Measurements from ENCODE around the gene CCDC106. TPM values are rescaled to one million over a fixed set of nuclear protein-coding genes. Genes with fewer than 3 reads are reported as not detected.
A peak's percentile ranks its signal among the peaks of the same experiment; 100 is the strongest.

CCDC106 gene
- total RNA-seq, 1 donor, result 8.5 TPM

GRCh38 chr19:55681131-55682092 lies 33.4 kb downstream of the CCDC106 start:
- no peak overlapping the region for H3K4me3 ChIP-seq (ENCODE audit: low read depth, low read length)
- no peak for TF ChIP-seq CTCF (IDR thresholded peaks at IDR 0.05; ENCODE audit: insufficient read depth, low read length)
- DNase-seq (ENCODE audit: low read depth), result peak; percentile 21

- no peak overlapping the region for H3K4me3 ChIP-seq (ENCODE audit: low read depth, low read length)
- DNase-seq (ENCODE audit: low read depth), result no peak
- no peak for TF ChIP-seq CTCF (IDR thresholded peaks at IDR 0.05; ENCODE audit: insufficient read depth, low read length)
These were observed 35.6 kb downstream of the CCDC106 start for GRCh38 chr19:55683449-55684261.

GRCh38 chr19:55684946-55685681 lies 37.1 kb downstream of the CCDC106 start:
- no peak for DNase-seq (ENCODE audit: low read depth)
- TF ChIP-seq CTCF (IDR thresholded peaks at IDR 0.05; ENCODE audit: insufficient read depth, low read length), result no peak

GRCh38 chr19:55685776-55686175 lies 37.8 kb downstream of the CCDC106 start:
- no peak for DNase-seq (ENCODE audit: low read depth)
- H3K4me3 ChIP-seq (ENCODE audit: low read depth, low read length), result no peak overlapping the region

More at GRCh38 chr19:55684946-55685681, 37.1 kb downstream of the CCDC106 start:
- H3K4me3 ChIP-seq (ENCODE audit: low read depth, low read length), result no peak overlapping the region

GRCh38 chr19:55686311-55687050 lies 38.5 kb downstream of the CCDC106 start:
- TF ChIP-seq CTCF (IDR thresholded peaks at IDR 0.05; ENCODE audit: insufficient read depth, low read length), result no peak
- H3K4me3 ChIP-seq (ENCODE audit: low read depth, low read length), result no peak overlapping the region
- DNase-seq (ENCODE audit: low read depth), result no peak

More at GRCh38 chr19:55685776-55686175, 37.8 kb downstream of the CCDC106 start:
- TF ChIP-seq CTCF (IDR thresholded peaks at IDR 0.05; ENCODE audit: insufficient read depth, low read length), result no peak

All from fibroblast of the aortic adventitia (primary cell).